ENCODE results near the gene KISS1R. TPM values are rescaled to one million over a fixed set of nuclear protein-coding genes. Genes with fewer than 3 reads are reported as not detected.

Gene KISS1R
- total RNA-seq, 1 experiment from 2014 or later = 16.6 TPM

GRCh38 chr19:901216-902092 is 15.7 kb upstream of the KISS1R start:
- BruUV-seq (replicated peaks) = no TSS peak
- no peaks in the 10 kb centered on the region for H3K9me3 Mint-ChIP-seq (ENCODE audit: unreplicated experiment)
- POLR2A ChIA-PET = no interaction called here
- H3K4me3 Mint-ChIP-seq (ENCODE audit: unreplicated experiment) = no peak overlapping the region
- Histone ChIP-seq H3K4me1 (no peaks in the 10 kb centered on the region), H3K9me3 (no peaks in the 10 kb centered on the region), H3K4me3 (ENCODE audit: low read depth, low read length) (no peak overlapping the region), H3K27me3 (replicated peaks; ENCODE audit: control insufficient read depth, insufficient read depth, low read length) (no peaks in the 10 kb centered on the region), H3K36me3 (ENCODE audit: control insufficient read depth, insufficient read depth, low read length) (no peaks in the 10 kb centered on the region)
- TF ChIP-seq CTCF (IDR thresholded peaks at IDR 0.05; ENCODE audit: insufficient read depth in 1 of 2, low read depth in 1 of 2, low read length in 1 of 2, severe bottlenecking in 1 of 2, unreplicated experiment in 1 of 2) = no peak
- H3K36me3 Mint-ChIP-seq (ENCODE audit: insufficient read depth, unreplicated experiment) = peaks cover 28% of the 10 kb centered on the region
- no peak overlapping the region for H3K27ac Mint-ChIP-seq (ENCODE audit: unreplicated experiment)
- CTCF ChIA-PET = no interaction called here
- DNase-seq = no peak
- H3K4me1 Mint-ChIP-seq (ENCODE audit: low read depth, unreplicated experiment) = no peaks in the 10 kb centered on the region
- intact Hi-C loops (cut with micrococcal nuclease; ENCODE audit: unreplicated experiment) = no loop called here
- H3K27me3 Mint-ChIP-seq (ENCODE audit: insufficient read depth, unreplicated experiment) = no peaks in the 10 kb centered on the region

DNA sequence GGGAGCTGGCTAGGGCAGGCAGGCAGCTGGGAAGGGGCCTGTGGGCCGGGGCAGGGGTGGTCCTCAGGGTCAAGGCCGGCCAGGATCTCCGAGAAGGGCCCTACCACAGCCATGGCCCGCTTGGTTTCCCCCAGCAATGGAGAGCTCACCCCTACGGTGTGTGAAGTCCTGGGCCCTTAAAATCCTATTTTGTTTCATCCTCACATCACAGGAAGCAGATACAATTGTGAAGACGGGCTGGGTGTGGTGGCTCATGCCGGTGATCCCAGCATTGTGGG is 15.1 kb upstream of the KISS1R start:
- ChIA-PET POLR2A (no interaction called here), CTCF (no interaction called here)
- DNase-seq = no peak
- no peak overlapping the region for H3K27ac Mint-ChIP-seq (ENCODE audit: unreplicated experiment)
- H3K27me3 Mint-ChIP-seq (ENCODE audit: insufficient read depth, unreplicated experiment) = no peaks in the 10 kb centered on the region
- BruUV-seq (replicated peaks) = no TSS peak
- no peaks in the 10 kb centered on the region for H3K4me1 Mint-ChIP-seq (ENCODE audit: low read depth, unreplicated experiment)
- intact Hi-C loops (cut with micrococcal nuclease; ENCODE audit: unreplicated experiment) = no loop called here
- TF ChIP-seq CTCF (IDR thresholded peaks at IDR 0.05; ENCODE audit: insufficient read depth in 1 of 2, low read depth in 1 of 2, low read length in 1 of 2, severe bottlenecking in 1 of 2, unreplicated experiment in 1 of 2) = no peak
- Histone ChIP-seq H3K9me3 (no peaks in the 10 kb centered on the region), H3K4me1 (no peaks in the 10 kb centered on the region), H3K4me3 (ENCODE audit: low read depth, low read length) (no peak overlapping the region), H3K36me3 (ENCODE audit: control insufficient read depth, insufficient read depth, low read length) (no peaks in the 10 kb centered on the region), H3K27me3 (replicated peaks; ENCODE audit: control insufficient read depth, insufficient read depth, low read length) (no peaks in the 10 kb centered on the region)
- H3K9me3 Mint-ChIP-seq (ENCODE audit: unreplicated experiment) = no peaks in the 10 kb centered on the region
- H3K36me3 Mint-ChIP-seq (ENCODE audit: insufficient read depth, unreplicated experiment) = peaks cover 30% of the 10 kb centered on the region
- H3K4me3 Mint-ChIP-seq (ENCODE audit: unreplicated experiment) = no peak overlapping the region

- H3K36me3 Mint-ChIP-seq (ENCODE audit: insufficient read depth, unreplicated experiment) = peaks cover 24% of the 10 kb centered on the region
- H3K27ac Mint-ChIP-seq (ENCODE audit: unreplicated experiment) = no peak overlapping the region
- intact Hi-C loops (cut with micrococcal nuclease; ENCODE audit: unreplicated experiment) = no loop called here
- Histone ChIP-seq H3K4me3 (ENCODE audit: low read depth, low read length) (no peak overlapping the region), H3K27me3 (replicated peaks; ENCODE audit: control insufficient read depth, insufficient read depth, low read length) (no peaks in the 10 kb centered on the region), H3K9me3 (no peaks in the 10 kb centered on the region), H3K36me3 (ENCODE audit: control insufficient read depth, insufficient read depth, low read length) (no peaks in the 10 kb centered on the region), H3K4me1 (no peaks in the 10 kb centered on the region)
- CTCF ChIA-PET = interaction anchor here (1.0 kb wide), 1 partner anchor 296 kb away, joined by 3 read pairs; no protein-coding TSS in a partner anchor
- no TSS peak for BruUV-seq (replicated peaks)
- DNase-seq = no peak
- H3K4me1 Mint-ChIP-seq (ENCODE audit: low read depth, unreplicated experiment) = no peaks in the 10 kb centered on the region
- no peak for TF ChIP-seq CTCF (IDR thresholded peaks at IDR 0.05; ENCODE audit: insufficient read depth in 1 of 2, low read depth in 1 of 2, low read length in 1 of 2, severe bottlenecking in 1 of 2, unreplicated experiment in 1 of 2)
- POLR2A ChIA-PET = no interaction called here
- H3K4me3 Mint-ChIP-seq (ENCODE audit: unreplicated experiment) = no peak overlapping the region
- H3K9me3 Mint-ChIP-seq (ENCODE audit: unreplicated experiment) = no peaks in the 10 kb centered on the region
- H3K27me3 Mint-ChIP-seq (ENCODE audit: insufficient read depth, unreplicated experiment) = no peaks in the 10 kb centered on the region
Observed at GRCh38 chr19:902446-903226, 14.5 kb upstream of the KISS1R start.
